ENCODE data around the gene KASH5.

Gene KASH5

DNA sequence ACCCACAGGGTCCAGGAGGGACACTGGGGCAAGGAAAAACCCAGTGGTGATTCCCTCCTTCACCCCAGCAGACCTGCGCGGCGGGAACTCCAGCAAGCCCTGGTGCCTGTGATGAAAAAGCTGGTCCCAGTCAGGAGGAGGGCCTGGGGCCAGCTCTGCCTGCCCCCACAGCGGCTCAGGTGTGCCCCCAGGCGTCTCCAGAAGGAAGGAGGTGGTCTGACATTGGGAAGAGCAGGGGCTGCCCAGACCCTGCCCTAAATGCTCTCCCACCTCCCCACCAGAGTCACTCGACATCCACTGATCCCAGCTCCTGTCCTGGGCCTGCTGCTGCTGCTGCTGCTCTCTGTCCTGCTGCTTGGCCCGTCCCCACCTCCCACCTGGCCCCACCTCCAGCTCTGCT is 29.0 kb downstream of the KASH5 start:
- DNase-seq (ENCODE audit: low read depth, low spot score) = no peak
- no peak overlapping the region for H3K27ac ChIP-seq

DNA sequence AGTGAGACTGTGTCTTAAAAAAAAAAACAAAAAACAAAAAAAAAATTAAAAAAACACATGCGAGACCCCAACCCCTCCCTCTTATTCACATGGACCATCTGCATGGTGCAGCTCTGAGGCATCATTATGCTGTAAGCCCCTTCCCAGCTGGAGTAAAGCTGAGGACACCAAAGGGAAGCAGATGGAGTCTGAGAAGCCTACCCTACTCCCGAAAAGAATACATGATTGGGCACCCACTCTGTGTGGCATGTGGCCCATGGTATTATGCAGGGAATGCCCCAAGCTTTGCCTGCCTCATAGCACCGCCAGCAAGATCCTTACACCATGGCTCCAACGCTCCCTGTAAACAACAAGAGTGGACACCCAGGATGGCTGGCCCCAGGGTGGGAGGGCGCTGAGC is 30.5 kb downstream of the KASH5 start:
- no peak for DNase-seq (ENCODE audit: low read depth, low spot score)

DNA sequence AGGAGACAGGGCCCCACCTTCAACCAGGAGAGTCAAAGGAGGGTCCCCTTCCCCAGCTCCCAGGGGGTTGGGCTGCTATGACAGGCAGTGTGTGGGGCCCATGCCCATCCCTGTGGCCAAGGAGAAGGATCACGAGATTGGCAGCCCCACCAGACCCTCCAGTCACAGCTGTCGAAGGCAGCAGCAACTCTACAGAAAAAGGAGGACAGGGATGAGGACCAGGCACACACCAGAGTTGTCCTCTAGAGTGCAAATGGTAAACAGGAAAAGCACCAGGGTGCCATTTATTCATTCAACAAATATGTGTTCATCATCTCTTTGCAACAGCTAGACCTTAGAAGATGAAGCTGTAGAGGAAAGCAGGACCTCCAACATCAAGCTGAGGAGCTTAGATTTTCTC is 31.1 kb downstream of the KASH5 start:
- no peak for DNase-seq (ENCODE audit: low read depth, low spot score)
- H3K27ac ChIP-seq = no peak overlapping the region

More for the DNA sequence above, 30.5 kb downstream of the KASH5 start:
- H3K27ac ChIP-seq = no peak overlapping the region

DNA sequence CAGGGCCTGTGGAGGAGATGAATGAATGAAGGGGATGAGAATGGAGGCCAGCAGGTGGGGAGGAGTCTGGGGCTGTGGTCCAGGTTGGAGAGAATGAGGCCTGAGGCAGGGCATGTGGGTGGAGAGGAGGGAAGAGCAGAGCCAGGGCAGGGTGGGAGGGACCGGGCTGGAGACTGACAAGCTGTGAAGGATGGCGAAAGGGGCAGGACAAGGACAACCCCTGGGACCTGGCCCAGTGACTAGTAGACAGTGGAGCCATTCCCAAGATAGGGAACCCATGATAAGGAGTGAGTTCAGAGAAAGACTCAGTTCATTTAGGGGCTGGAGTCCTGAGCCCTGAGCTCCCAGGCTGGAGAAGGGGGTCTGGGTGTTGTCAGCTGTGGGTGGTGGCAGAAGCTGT is 32.2 kb downstream of the KASH5 start:
- no peak for DNase-seq (ENCODE audit: low read depth, low spot score)
- H3K27ac ChIP-seq = no peak overlapping the region

DNA sequence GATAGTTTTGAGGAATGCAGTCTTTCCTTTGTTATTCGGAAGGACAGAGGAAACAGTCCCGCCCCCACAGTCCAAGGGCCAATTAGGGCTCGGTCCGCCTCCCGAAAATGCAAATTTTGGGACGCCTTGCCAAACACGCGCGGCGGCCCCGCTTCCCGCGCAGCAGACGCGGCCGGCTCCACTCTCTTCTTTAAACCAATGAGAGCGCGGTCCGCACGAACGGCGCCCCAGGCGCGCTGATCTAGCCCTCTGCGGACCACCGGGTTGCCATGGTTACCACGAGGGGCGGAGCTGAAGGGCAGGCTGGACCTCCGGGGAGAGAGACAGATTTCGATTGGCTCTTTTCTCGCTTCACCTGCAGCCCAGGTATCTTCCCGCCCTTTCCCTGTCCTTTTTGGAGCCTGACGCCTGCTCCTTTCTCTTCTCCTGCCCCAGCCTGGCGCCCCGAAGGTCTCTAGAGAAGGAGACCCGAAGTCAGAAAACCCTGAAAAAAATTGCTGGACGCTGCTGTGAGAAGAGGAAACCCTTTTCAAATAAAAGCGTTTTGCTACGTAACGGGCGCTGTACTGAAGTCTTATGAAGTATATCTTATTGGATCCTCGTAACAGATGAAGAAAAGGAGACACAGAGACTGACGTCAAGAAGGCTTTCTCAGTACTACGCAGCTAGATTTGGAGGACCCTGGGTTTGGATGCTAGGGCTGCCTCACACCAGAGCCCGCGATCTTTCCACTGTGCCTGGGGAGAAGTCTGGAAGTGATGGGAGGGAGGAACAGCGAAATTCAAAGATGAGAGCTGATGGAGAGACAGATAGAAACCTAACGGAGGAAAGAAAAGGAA is 33.2 kb downstream of the KASH5 start:
- no peak for DNase-seq (ENCODE audit: low read depth, low spot score)
- no peak overlapping the region for H3K27ac ChIP-seq

DNA sequence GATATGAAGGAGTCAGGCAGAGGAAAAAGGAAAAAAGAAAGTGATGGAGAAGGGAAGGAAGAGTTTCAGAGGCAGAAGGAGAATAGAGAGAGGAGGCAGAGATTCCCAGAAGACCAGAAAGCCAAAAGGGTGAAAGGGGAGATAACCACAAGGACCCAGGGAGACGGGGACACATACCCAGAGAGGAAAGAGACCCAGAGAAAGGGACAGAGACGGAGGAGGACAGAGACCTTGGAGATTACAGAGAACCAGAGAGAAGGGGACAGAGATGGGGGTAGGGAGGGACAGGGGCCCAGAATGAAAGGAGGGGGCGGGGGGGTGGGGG is 33.8 kb downstream of the KASH5 start:
- no peak for DNase-seq (ENCODE audit: low read depth, low spot score)

DNA sequence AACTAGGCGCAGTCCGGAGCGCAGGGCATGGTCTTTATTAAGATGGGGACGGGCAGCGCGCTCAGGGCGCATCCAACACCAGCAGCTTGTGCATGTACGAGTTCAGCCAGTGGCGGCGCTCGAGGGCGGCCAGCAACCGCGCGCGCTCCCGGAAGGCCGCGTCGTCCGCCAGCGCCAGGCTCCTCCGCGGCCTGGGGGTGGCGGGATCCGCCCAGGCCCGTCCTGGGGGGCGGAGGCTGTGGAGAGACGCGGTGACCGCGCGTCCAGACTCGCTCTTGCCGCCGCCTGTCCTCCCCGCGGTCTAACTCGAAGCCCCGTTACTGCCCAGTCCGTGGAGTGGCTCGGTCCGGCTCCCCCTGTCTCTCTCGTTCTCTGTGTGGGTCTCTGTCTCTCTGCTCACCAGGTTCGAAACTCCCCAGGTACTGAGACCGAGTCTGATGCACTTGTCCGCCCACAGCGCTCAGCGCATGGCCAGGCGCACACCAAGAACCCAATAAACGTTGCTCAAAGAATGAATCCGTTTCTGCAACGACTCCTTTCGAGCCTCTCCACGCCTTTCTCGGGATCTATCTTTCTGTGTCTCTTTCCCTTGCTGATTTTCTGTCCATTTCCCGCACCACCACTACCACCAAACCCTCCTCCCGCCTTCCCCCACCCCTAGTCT is 34.5 kb downstream of the KASH5 start:
- no peak overlapping the region for H3K27ac ChIP-seq

More for the DNA sequence above, 33.8 kb downstream of the KASH5 start:
- no peak overlapping the region for H3K27ac ChIP-seq

DNA sequence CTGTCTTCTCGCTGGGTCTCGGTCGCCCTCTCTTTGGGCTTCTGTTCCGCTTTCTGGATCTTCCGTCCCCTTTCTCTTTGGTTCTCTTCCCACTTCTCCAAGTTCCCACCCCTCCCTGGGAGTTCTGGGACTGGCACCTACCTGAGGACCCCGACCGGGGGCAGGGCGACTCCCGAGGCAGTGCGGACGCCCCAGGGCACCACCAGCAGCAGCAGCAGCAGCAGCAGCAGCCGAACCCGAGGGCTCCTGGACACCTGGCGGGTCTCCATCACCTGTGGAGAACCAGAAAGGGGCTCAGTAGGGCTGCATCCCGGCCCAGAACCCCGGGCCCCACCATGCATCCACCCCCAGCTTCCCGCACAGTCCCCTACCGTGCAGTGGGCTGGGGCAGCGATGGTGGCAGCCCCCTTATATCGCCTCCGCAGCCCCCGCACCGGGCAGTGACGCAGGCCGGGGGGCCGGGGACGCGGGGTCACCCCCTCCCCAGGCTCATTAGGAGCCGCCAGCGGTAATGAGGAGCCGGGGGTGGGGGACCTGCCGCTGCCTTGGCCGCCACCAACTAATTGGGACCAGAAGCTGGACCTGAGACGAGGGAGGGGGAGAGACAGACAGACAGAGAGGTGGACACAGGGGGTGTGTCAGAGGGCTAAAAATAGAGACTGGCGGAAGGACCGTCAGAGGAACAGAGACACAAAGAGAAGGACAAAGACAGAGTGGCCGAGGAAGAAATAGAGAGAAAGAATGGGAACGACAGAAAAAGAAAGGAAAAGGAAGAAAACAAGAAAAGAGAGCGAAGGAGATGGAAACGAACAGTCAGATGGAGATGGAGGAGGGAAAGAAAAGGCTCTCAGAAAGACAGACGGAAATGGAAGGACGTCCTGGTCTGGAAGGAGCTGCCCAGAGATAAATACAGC is 35.3 kb downstream of the KASH5 start, which contains the start of gene PTH2:
Gene PTH2, minus strand, starts transcription at position 371 of the 914 bp plus-strand sequence. Its CDS starts 102 bp downstream, at position 269.
- no peak for DNase-seq (ENCODE audit: low read depth, low spot score)
- H3K27ac ChIP-seq = no peak within 1 kb of the TSS

More for the DNA sequence above, 34.5 kb downstream of the KASH5 start:
- no peak for DNase-seq (ENCODE audit: low read depth, low spot score)

DNA sequence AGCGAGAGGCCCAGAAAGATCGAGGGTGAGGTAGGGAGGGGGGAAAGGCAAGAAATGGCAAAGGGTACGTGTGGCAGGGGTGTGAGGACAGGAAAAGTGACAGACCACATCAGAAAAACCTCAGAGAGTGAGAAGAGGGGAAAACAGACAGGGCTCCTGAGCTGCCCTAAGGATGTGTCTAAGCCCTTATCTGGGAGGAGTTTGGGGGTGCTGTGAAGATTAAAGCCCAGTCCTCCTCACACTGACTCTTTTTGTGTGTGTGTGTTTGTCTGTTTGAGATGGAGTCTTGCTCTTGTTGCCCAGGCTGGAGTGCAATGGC is 35.9 kb downstream of the KASH5 start:
- H3K27ac ChIP-seq = no peak overlapping the region
- DNase-seq (ENCODE audit: low read depth, low spot score) = no peak

DNA sequence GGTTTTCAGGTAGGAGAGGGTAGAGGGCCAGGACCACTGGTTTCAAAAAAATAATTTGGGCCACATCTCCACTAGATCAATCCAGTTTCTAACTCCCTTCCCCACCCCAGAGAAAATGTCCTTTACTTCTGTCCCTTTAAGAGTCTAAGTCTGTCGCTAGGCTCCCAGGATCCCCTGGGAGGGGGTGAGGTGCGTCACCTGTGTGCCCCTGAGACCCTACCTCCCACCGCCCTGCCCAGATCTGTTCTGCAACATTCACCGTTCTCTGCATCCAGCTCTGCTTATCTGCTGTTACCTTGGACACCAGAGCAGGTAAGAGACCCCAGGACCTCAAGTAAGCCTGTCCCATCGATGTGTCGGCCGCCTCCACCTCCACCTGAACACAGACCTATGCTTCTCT is 37.1 kb downstream of the KASH5 start, which contains the start of gene GFY:
Gene GFY, plus strand, starts transcription at position 211 of the 400 bp plus-strand sequence. CDS start 1,043 bp downstream, outside the sequence.
- DNase-seq (ENCODE audit: low read depth, low spot score) = no peak

DNA sequence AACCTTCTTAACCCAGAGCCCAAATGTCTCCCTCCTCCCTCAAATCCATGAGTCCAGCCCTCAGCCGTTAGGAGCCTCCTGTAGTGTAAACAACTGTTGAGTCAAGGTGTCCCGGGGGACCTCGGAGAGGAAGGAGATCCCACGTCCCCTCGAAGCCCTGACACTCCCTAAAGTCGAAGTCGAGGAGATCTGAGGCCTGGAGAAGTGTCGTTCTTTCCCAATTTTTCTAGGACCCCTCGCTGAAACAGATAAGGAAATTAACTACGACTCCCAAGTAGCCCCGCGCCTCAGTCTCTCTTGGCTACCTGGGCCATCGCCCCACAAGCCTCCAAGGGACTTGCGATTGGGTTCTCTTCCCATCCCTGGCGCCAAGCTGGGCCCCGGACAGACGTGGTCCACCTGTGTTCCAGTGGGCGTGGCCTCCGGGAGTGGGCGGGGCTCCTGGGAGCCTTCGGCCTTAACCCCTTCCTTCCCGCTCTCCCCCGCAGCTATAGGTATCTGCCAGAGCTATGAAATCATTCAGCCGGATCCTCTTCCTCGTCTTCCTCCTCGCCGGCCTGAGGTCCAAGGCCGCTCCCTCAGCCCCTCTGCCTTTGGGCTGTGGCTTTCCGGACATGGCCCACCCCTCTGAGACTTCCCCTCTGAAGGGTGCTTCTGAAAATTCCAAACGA is 38.0 kb downstream of the KASH5 start:
- DNase-seq (ENCODE audit: low read depth, low spot score) = no peak
- no peak overlapping the region for H3K27ac ChIP-seq

More for the DNA sequence above, 37.1 kb downstream of the KASH5 start, which contains the start of gene GFY:
- H3K27ac ChIP-seq = no peak within 1 kb of the TSS

DNA sequence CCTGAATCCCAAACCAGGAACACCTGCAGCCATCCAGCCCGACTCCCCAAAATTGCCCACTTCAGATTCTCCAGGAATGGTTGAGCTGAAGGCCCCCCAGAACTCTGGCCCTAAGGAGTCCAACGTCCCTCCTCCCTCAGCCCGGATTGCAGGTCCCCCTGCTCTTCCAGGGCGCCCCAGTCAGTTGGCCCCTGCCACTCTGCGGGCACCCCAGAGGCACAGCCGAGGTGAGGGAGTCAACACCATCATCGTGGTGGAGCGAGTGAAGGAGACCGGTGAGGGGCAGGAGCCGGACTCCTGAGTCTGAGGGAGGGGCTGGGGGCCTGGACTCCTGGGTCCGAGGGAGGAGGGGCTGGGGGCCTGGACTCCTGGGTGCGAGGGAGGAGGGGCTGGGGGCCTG is 39.3 kb downstream of the KASH5 start:
- no peak for DNase-seq (ENCODE audit: low read depth, low spot score)
- H3K27ac ChIP-seq = no peak overlapping the region

DNA sequence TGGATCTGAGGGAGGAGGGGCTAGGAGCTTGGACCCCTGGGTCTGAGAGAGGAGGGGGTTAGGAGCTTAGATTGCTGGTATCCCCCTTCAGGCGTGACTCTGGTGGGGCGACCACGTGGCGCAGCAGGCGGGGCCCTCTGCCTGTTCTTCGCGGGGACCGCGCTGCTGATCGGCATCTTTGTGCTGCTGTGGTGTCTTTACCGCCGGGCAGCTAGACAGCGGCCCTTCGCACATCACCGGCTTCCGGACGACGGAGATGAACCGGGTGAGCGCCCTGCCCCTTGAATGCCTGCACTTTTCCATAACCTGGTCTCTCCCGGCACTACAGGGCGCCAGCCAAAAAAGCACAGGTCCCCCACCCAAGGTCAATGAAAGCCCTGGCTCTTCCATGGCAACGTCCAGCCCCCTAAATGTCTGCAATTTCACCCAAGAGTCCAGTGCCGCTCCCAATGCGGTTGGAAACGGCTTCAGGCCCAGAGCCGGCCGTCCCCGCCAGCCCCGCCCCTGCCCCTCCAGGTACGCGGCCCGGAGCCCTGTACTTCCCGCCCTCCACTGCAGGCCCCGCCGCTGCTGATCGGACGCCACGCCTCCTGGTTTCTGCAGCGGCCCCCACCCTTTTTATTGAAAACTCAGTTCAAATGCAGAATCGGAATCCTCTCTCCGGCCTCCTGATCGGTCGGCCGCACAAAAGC is 40.0 kb downstream of the KASH5 start:
- no peak for DNase-seq (ENCODE audit: low read depth, low spot score)
- H3K27ac ChIP-seq = no peak overlapping the region

DNA sequence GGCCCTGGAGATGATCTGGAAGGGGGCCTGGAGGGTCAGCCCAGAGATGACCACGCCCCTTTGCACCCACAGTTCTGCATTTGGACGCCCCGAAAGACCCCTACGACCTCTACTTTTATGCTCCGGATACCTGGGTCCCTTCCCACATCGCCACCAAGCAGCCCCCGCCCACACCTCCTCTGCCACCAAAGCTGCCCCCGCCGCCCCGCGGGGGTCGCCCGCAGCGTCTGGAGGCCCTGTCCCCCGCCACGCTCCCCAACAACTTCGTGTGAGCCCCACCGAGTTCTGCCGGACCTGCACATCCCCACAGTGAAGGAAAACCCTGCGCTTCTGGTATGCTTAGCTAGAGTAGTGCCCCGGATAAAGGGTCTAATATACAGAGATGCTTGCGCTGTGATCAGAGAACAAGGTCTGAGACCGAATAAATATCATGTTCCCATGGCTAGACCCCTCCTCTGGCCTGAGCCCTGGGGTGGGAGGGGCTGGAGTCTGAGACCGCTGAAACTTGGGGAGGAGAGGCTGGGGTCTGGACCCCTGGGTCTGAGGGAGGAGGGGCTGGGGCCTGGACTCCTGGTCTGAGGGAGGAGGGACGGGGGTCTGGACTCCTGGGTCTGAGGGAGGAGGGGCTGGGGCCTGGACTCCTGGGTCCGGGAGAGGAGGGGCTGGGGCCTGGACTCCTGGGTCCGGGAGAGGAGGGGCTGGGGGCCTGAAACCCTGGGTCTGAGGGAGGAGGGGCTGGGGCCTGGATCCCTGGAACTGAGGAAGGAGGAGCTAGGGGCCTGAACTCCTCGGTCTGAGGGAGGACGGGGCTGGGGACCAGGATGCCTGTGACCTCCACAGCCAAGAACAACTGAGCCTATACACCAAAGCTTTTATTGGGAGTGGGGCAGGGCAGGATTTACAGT is 40.8 kb downstream of the KASH5 start:
- DNase-seq (ENCODE audit: low read depth, low spot score) = no peak
- no peak overlapping the region for H3K27ac ChIP-seq

DNA sequence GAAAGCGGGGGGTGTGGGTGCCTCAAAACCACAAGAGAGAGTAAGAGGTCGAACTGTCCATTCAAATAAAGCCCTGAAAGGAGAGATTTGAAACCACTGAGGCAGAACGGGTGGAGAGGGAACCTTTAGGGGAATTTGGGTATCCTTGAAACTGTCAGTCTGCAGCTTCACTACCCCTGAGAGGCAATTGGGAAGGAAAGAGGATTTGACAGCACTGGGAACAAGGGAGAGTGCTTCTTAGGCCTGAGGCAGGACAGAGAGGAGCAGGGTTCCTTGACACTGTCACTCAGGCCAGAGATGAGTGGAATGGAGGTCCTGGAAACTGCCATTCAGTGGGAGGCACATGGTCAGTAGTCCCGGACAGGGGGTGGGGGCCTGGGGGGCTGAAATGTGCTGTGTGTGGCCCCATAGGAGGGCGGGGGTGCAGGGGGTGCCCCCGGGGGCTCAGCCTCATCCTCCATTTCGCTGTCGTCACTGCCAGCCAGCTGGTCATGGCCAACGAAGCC is 42.2 kb downstream of the KASH5 start:
- no peak for DNase-seq (ENCODE audit: low read depth, low spot score)
- H3K27ac ChIP-seq = no peak overlapping the region

DNA sequence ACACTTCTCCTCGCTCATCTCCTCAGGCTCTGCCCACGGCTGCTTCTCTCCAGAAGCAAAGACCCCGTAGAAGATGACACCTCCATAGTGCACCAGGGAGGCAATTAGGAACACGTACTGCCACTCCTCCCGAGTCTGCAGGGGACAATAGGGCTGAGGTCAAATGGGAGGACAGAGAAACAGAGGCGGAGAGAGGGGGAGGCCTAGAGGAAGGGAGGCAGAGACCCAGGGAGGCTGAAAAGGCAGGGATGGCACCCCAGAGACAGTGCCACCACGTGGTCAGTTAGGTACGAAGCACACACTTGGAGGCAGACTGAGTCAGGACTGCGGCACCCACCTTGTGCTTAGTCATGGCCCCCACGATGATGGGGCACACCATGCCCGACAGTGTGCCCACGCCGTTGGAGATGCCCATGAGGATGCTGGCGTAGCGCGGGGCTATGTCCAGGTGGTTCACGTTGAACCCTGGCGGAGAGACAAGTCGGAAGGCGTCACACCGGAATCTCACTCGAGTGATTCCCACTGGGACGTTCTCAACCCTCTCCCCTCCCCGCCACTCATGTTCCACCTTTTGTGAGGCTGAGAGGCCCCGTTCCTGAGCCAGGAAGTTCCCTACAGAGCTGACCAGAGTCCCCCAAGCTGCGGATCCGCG is 42.8 kb downstream of the KASH5 start:
- no peak overlapping the region for H3K27ac ChIP-seq
- DNase-seq (ENCODE audit: low read depth, low spot score) = no peak

DNA sequence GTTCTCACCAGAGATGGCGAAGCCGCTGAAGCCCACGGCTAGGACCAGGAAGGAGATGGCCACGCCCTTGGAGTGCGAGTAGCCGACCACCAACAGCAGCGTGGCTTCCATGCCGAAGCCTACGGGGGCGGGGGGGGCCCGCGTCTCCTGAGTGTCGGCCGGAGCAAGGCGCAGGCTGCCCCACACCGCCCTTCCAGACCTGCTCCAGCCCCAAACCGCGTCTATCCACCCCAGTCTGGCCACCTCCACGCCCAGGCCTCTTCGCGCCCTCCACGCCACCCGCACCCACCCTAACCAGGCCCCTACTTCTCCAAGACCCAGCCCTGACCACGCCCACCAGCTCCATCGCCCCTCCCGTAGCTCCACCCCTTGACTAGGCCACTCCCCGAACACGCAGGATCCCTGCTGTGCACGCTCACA is 43.3 kb downstream of the KASH5 start:
- H3K27ac ChIP-seq = no peak overlapping the region
- DNase-seq (ENCODE audit: low read depth, low spot score) = no peak

All from epithelial cell of prostate (primary cell).